ENCODE data around the gene FAM185A.
"Not testable (repeated sequence)": the region's sequence is repeated elsewhere in the genome, so short reads cannot be mapped to it uniquely, and the experiment has no call there.

DNA sequence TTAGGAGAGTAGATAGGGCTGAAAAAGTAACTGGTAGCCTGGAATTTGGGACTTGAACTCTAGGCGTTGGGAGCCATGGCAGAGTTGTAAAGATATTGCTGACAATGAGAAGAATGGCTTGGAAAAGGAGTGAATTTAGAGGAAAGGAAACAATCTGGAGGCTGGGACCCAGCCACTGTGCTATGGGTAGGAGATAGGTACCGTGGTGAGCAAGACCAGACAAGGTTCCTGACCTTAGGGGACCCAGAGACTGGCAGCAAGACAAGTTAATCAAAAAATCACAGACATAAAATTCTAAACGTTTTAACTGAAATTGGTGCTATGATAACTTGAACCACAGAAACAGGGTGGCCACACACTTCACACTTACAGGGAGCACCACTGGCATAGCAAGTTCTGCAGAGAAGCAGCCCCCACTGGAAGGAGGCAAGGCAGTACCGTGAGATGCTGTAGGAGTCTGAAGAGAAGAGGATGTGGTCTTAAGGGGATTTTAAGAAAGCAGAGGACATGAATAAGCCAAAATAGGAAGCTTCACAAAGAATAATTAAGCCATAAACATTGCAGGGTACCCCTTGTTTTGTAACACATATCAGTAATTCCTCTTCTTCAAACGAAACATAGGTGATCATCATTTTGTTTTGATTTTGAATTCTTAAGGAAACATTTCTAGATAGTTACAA lies 35.6 kb upstream of the FAM185A start:
- TF ChIP-seq, protein P1, sequence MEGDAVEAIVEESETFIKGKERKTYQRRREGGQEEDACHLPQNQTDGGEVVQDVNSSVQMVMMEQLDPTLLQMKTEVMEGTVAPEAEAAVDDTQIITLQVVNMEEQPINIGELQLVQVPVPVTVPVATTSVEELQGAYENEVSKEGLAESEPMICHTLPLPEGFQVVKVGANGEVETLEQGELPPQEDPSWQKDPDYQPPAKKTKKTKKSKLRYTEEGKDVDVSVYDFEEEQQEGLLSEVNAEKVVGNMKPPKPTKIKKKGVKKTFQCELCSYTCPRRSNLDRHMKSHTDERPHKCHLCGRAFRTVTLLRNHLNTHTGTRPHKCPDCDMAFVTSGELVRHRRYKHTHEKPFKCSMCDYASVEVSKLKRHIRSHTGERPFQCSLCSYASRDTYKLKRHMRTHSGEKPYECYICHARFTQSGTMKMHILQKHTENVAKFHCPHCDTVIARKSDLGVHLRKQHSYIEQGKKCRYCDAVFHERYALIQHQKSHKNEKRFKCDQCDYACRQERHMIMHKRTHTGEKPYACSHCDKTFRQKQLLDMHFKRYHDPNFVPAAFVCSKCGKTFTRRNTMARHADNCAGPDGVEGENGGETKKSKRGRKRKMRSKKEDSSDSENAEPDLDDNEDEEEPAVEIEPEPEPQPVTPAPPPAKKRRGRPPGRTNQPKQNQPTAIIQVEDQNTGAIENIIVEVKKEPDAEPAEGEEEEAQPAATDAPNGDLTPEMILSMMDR (IDR thresholded peaks at IDR 0.05; ENCODE audit: borderline replicate concordance, extremely low read depth, low read length, poor library complexity, severe bottlenecking): not testable (repeated sequence)
- TF ChIP-seq EZH2 (IDR thresholded peaks at IDR 0.05; ENCODE audit: borderline replicate concordance, low read depth, low read length, severe bottlenecking): not testable (repeated sequence)

Measured in DND-41 (cell line).